Measurements from ENCODE around the gene DHX32. TPM values are rescaled to one million over a fixed set of nuclear protein-coding genes. Genes with fewer than 3 reads are reported as not detected.
A peak's percentile ranks its signal among the peaks of the same experiment; 100 is the strongest.

DHX32 gene
- total RNA-seq, 2 donors from 2014 or later = 5.8 to 6.4 TPM

- Mint-ChIP-seq H3K27ac (peak overlapping the region; percentile 14), H3K27me3 (no peaks in the 10 kb centered on the region), H3K4me3 (no peak overlapping the region), H3K4me1 (peaks cover 4% of the 10 kb centered on the region), H3K36me3 (ENCODE audit: low read depth) (peaks cover 5% of the 10 kb centered on the region)
- ATAC-seq (no peak), DNase-seq (no peak)
- no peaks in the 10 kb centered on the region for H3K9me3 ChIP-seq (ENCODE audit: control insufficient read depth, low read length, poor library complexity, severe bottlenecking)
Observed at GRCh38 chr10:125799451-125800182, 81.5 kb downstream of the DHX32 start.

- no peaks in the 10 kb centered on the region for H3K27me3 Mint-ChIP-seq
Observed at GRCh38 chr10:125797994-125798662, 83.0 kb downstream of the DHX32 start.

GRCh38 chr10:125797424-125797823 lies 83.7 kb downstream of the DHX32 start:
- Mint-ChIP-seq H3K27me3 (no peaks in the 10 kb centered on the region), H3K4me3 (no peak overlapping the region), H3K36me3 (ENCODE audit: low read depth) (peaks cover 10% of the 10 kb centered on the region), H3K27ac (no peak overlapping the region), H3K4me1 (peaks cover 4% of the 10 kb centered on the region)
- DNase-seq = no peak
- H3K9me3 ChIP-seq (ENCODE audit: control insufficient read depth, low read length, poor library complexity, severe bottlenecking) = no peaks in the 10 kb centered on the region
- ATAC-seq = no peak

More at GRCh38 chr10:125797994-125798662, 83.0 kb downstream of the DHX32 start:
- Mint-ChIP-seq H3K4me3 (no peak overlapping the region), H3K27ac (peak overlapping the region; percentile 11), H3K4me1 (peaks cover 4% of the 10 kb centered on the region), H3K36me3 (ENCODE audit: low read depth) (peaks cover 10% of the 10 kb centered on the region)
- ATAC-seq (no peak), DNase-seq (no peak)
- H3K9me3 ChIP-seq (ENCODE audit: control insufficient read depth, low read length, poor library complexity, severe bottlenecking) = no peaks in the 10 kb centered on the region

- Mint-ChIP-seq H3K4me1 (peaks cover 4% of the 10 kb centered on the region), H3K27me3 (no peaks in the 10 kb centered on the region), H3K4me3 (no peak overlapping the region), H3K27ac (peak overlapping the region; percentile 16), H3K36me3 (ENCODE audit: low read depth) (peaks cover 12% of the 10 kb centered on the region)
- H3K9me3 ChIP-seq (ENCODE audit: control insufficient read depth, low read length, poor library complexity, severe bottlenecking) = no peaks in the 10 kb centered on the region
- no peak for DNase-seq
- no peak for ATAC-seq
Observed at GRCh38 chr10:125795637-125796190, 85.4 kb downstream of the DHX32 start.

GRCh38 chr10:125795128-125795527 lies 86.0 kb downstream of the DHX32 start:
- ATAC-seq = no peak
- Mint-ChIP-seq H3K27ac (no peak overlapping the region), H3K4me1 (peaks cover 3% of the 10 kb centered on the region), H3K27me3 (no peaks in the 10 kb centered on the region), H3K4me3 (no peak overlapping the region), H3K36me3 (ENCODE audit: low read depth) (peaks cover 11% of the 10 kb centered on the region)
- no peak for DNase-seq
- H3K9me3 ChIP-seq (ENCODE audit: control insufficient read depth, low read length, poor library complexity, severe bottlenecking) = no peaks in the 10 kb centered on the region

- Mint-ChIP-seq H3K27me3 (no peaks in the 10 kb centered on the region), H3K4me1 (peaks cover 15% of the 10 kb centered on the region), H3K36me3 (ENCODE audit: low read depth) (peaks cover 12% of the 10 kb centered on the region), H3K4me3 (peak overlapping the region; percentile 36), H3K27ac (no peak overlapping the region)
- no peaks in the 10 kb centered on the region for H3K9me3 ChIP-seq (ENCODE audit: control insufficient read depth, low read length, poor library complexity, severe bottlenecking)
- ATAC-seq = no peak
- no peak for DNase-seq
Observed at GRCh38 chr10:125792342-125793300, 88.5 kb downstream of the DHX32 start.

- Mint-ChIP-seq H3K27ac (peak overlapping the region; percentile 86), H3K4me1 (peaks cover 19% of the 10 kb centered on the region), H3K36me3 (ENCODE audit: low read depth) (peaks cover 8% of the 10 kb centered on the region), H3K27me3 (no peaks in the 10 kb centered on the region), H3K4me3 (no peak overlapping the region)
- DNase-seq = no peak
- no peaks in the 10 kb centered on the region for H3K9me3 ChIP-seq (ENCODE audit: control insufficient read depth, low read length, poor library complexity, severe bottlenecking)
- peak; percentile 41 for ATAC-seq
Observed at GRCh38 chr10:125788156-125789034, 92.7 kb downstream of the DHX32 start.

Other genes starting within 250 kb of the DHX32 start
- gene TEX36, start 198.1 kb downstream of the DHX32 start, total RNA-seq = not detected
- gene EDRF1, start 161.6 kb downstream of the DHX32 start, total RNA-seq = 10 to 100 TPM; 33.5 to 51.1 TPM
- under 1 TPM; 0.29 to 0.42 TPM for gene MMP21, start 105.5 kb downstream of the DHX32 start, total RNA-seq
- gene UROS, start 58.0 kb downstream of the DHX32 start, total RNA-seq = 10 to 100 TPM; 29.0 to 30.7 TPM
- gene BCCIP, start 57.7 kb downstream of the DHX32 start, total RNA-seq = 10 to 100 TPM; 43.2 to 44.9 TPM
- 1 to 10 TPM in 1 of 2 donors, under 1 TPM in 1; 0.60 to 4.5 TPM for gene FANK1, start 15.3 kb upstream of the DHX32 start, total RNA-seq

Measured in T-helper 17 cell (primary cell).